Natural killer cell (primary cell): ENCODE results near the gene KAT6B. TPM values are rescaled to one million over a fixed set of nuclear protein-coding genes. Genes with fewer than 3 reads are reported as not detected.

Experiments
- ATAC-seq, 3 donors: fragments of 150-1000 bp in 2 of 3; fragments of 200-7000 bp in 1 of 3; cut with Tn5 transposase; 1 replicate in 1 of 3; 2 replicates in 2 of 3; pipeline ENCODE4 v1.10.0; 2021; ENCODE audit warnings: mild to moderate bottlenecking in 2 of 3, moderate library complexity in 2 of 3
- DNase-seq, 2 donors: peaks; one replicate each; pipeline versions ENCODE4 v3.0.0 to v3.0.0-alpha.2; 2013 to 2021; ENCODE audit warnings: mixed read lengths in 1 of 2
- H3K27ac ChIP-seq: one replicate; pipeline ENCODE4 v1.5.1; 2013; ENCODE audit warnings: mild to moderate bottlenecking, low read length
- H3K27me3 ChIP-seq: one replicate; pipeline ENCODE4 v1.6.1; 2013; ENCODE audit warnings: low read length; ENCODE audit not compliant: control insufficient read depth, insufficient read depth
- H3K36me3 ChIP-seq: one replicate; pipeline ENCODE4 v1.6.1; 2013; ENCODE audit warnings: low read length; ENCODE audit not compliant: control insufficient read depth, insufficient read depth
- H3K4me1 ChIP-seq: one replicate; pipeline ENCODE4 v1.6.1; 2013; ENCODE audit warnings: low read length; ENCODE audit not compliant: control insufficient read depth, insufficient read depth
- H3K4me3 ChIP-seq: one replicate; pipeline ENCODE4 v1.5.1; 2013; ENCODE audit warnings: low read length
- H3K9me3 ChIP-seq: one replicate; pipeline ENCODE4 v1.6.1; 2013; ENCODE audit warnings: low read length; ENCODE audit not compliant: control insufficient read depth, insufficient read depth
- H3K27ac Mint-ChIP-seq, 2 donors: one replicate each; pipeline ENCODE4 v1.8.0; 2022; ENCODE audit warnings: mild to moderate bottlenecking in 2 of 2, mixed read lengths in 2 of 2, moderate library complexity in 1 of 2
- H3K27me3 Mint-ChIP-seq, 2 donors: one replicate each; pipeline ENCODE4 v1.8.0; 2022; ENCODE audit warnings: low read depth in 2 of 2, mixed read lengths in 2 of 2
- H3K36me3 Mint-ChIP-seq: one replicate; pipeline ENCODE4 v1.8.0; 2022; ENCODE audit warnings: mixed read lengths
- H3K4me1 Mint-ChIP-seq, 2 donors: one replicate each; pipeline ENCODE4 v1.8.0; 2022; ENCODE audit warnings: mixed read lengths in 2 of 2
- H3K4me3 Mint-ChIP-seq: one replicate; pipeline ENCODE4 v1.8.0; 2022; ENCODE audit warnings: mild to moderate bottlenecking, moderate library complexity, mixed read lengths
- H3K9me3 Mint-ChIP-seq, 2 donors: one replicate each; pipeline ENCODE4 v1.8.0; 2022; ENCODE audit warnings: mixed read lengths in 2 of 2
- WGBS: methylation state at CpG from one replicate; pipeline ENCODE4 v1.1.7; 2013; ENCODE audit warnings: missing lambda C conversion rate; ENCODE audit not compliant: insufficient coverage; 5-methylcytosine and 5-hydroxymethylcytosine counted together
- intact Hi-C: fragments of 100-400 bp; cut with micrococcal nuclease; formaldehyde crosslinking; loops from one replicate; pipeline ENCODE4 v1.14.2; 2022
- total RNA-seq, 4 donors: library from RNA; stranded (reverse); fragments of 120-200 nt in 1 of 4; gene quantifications; one replicate each; pipeline versions ENCODE4 v1.2.3 to v1.2.4, GENCODE V29; 2013 to 2022
- TF ChIP-seq, protein P1 (sequence below): fragments of 200-600 bp; IDR thresholded peaks from one replicate; pipeline ENCODE4 v1.8.0; 2022; ENCODE audit warnings: antibody characterized with exemption

Gene KAT6B
- total RNA-seq, 3 donors from 2014 or later (not counting 1 experiment from before 2014, with no cell fraction given): 117 to 133 (median 121) TPM

DNA sequence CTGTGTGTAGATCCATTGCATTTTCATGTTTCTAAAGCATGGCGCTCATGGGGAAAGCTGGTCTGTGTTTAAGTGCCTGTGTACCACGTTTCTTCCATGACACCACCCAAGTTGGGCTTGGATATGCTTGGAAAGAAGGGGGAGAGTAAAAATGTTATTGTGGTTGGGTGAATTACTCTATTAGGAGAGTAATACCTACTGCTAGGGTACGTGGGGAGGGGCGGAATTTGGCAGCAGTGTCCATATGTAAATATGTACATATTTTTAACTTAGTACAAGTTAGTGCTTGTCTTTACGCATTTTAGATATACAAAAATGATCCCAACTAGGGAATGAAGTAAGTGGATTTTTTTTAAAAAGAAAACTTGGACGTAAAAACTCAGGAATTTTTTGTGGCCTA lies 242.1 kb downstream of the KAT6B start:
- H3K4me3 Mint-ChIP-seq: no peak overlapping the region
- Histone ChIP-seq H3K27ac (no peak overlapping the region), H3K4me1 (peaks cover 1% of the 10 kb centered on the region), H3K27me3 (no peaks in the 10 kb centered on the region), H3K36me3 (no peaks in the 10 kb centered on the region), H3K9me3 (no peaks in the 10 kb centered on the region), H3K4me3 (no peak overlapping the region)
- ATAC-seq (no peak), DNase-seq (no peak)
- H3K36me3 Mint-ChIP-seq: no peaks in the 10 kb centered on the region
- no peak overlapping the region for H3K27ac Mint-ChIP-seq
- intact Hi-C loops: no loop called here
- WGBS: 75% methylated on average over 2 of the region's 6 CpGs
- H3K27me3 Mint-ChIP-seq: no peaks in the 10 kb centered on the region
- H3K4me1 Mint-ChIP-seq: no peaks in the 10 kb centered on the region
- H3K9me3 Mint-ChIP-seq: no peaks in the 10 kb centered on the region
- TF ChIP-seq, protein P1, sequence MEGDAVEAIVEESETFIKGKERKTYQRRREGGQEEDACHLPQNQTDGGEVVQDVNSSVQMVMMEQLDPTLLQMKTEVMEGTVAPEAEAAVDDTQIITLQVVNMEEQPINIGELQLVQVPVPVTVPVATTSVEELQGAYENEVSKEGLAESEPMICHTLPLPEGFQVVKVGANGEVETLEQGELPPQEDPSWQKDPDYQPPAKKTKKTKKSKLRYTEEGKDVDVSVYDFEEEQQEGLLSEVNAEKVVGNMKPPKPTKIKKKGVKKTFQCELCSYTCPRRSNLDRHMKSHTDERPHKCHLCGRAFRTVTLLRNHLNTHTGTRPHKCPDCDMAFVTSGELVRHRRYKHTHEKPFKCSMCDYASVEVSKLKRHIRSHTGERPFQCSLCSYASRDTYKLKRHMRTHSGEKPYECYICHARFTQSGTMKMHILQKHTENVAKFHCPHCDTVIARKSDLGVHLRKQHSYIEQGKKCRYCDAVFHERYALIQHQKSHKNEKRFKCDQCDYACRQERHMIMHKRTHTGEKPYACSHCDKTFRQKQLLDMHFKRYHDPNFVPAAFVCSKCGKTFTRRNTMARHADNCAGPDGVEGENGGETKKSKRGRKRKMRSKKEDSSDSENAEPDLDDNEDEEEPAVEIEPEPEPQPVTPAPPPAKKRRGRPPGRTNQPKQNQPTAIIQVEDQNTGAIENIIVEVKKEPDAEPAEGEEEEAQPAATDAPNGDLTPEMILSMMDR: no peak

DNA sequence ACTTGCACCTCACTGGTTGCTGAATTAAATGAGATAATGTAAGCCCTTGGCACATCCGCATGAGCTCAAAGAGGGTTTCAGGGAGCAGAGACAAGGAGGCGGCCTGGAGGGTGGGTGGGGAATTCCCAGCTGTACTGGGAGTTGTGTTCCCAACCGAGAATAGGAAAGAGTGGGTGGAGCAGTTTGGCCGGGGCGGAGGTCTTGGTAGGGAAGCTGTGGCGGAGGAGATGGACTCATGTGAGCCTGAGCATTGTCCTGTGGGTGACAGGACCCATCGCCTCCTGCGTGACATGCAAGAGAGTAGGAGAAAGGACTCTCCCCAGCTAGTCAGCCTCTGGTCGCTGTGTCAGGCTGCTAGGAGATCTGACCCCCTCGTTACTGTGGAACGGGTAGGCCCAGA lies 244.1 kb downstream of the KAT6B start:
- Histone ChIP-seq H3K27me3 (no peaks in the 10 kb centered on the region), H3K4me3 (no peak overlapping the region), H3K9me3 (no peaks in the 10 kb centered on the region), H3K36me3 (no peaks in the 10 kb centered on the region), H3K4me1 (peaks cover 14% of the 10 kb centered on the region), H3K27ac (no peak overlapping the region)
- no peak overlapping the region for H3K27ac Mint-ChIP-seq
- H3K27me3 Mint-ChIP-seq: no peaks in the 10 kb centered on the region
- H3K4me1 Mint-ChIP-seq: peaks cover 13 to 19% of the 10 kb centered on the region in 2 donors
- no peaks in the 10 kb centered on the region for H3K36me3 Mint-ChIP-seq
- no peaks in the 10 kb centered on the region for H3K9me3 Mint-ChIP-seq
- H3K4me3 Mint-ChIP-seq: no peak overlapping the region
- intact Hi-C loops: no loop called here
- TF ChIP-seq, protein P1: no peak
- no peak for ATAC-seq
- WGBS: 94% methylated on average over 11 of the region's 11 CpGs
- no peak for DNase-seq

DNA sequence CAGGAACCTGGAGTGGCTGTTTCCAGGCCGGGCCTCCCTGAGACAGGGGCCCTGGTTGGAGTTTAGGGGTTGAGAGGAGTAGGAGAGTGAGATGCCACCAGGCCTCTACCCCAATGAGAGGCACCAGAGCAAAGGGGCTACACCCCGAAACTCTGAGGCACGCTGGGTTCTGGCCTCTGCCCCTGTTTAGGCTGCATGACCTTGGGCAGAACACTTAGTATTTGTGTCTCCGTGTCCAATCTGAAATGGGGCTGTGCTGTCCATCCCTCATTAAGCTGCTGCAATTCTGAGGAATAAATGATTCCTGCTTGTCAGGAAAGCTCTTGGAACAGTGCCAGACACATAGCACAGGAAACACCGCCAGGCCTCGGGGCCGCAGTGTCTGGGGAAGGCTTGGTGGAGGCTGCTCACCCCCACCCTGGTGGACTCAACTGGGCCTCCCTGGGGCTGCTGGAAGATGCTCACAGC lies 244.6 kb downstream of the KAT6B start:
- H3K9me3 Mint-ChIP-seq: no peaks in the 10 kb centered on the region
- H3K27me3 ChIP-seq: no peaks in the 10 kb centered on the region
- intact Hi-C loops: no loop called here
- no peaks in the 10 kb centered on the region for H3K27me3 Mint-ChIP-seq
- no peaks in the 10 kb centered on the region for H3K36me3 ChIP-seq
- peaks cover 13 to 20% of the 10 kb centered on the region in 2 donors for H3K4me1 Mint-ChIP-seq
- DNase-seq (no peak), ATAC-seq (no peak)
- WGBS: 67% methylated on average over 7 of the region's 7 CpGs
- no peaks in the 10 kb centered on the region for H3K9me3 ChIP-seq
- H3K27ac ChIP-seq: no peak overlapping the region
- no peak overlapping the region for H3K4me3 ChIP-seq
- no peaks in the 10 kb centered on the region for H3K36me3 Mint-ChIP-seq
- peaks cover 14% of the 10 kb centered on the region for H3K4me1 ChIP-seq
- no peak overlapping the region for H3K4me3 Mint-ChIP-seq
- no peak overlapping the region for H3K27ac Mint-ChIP-seq
- TF ChIP-seq, protein P1: no peak

DNA sequence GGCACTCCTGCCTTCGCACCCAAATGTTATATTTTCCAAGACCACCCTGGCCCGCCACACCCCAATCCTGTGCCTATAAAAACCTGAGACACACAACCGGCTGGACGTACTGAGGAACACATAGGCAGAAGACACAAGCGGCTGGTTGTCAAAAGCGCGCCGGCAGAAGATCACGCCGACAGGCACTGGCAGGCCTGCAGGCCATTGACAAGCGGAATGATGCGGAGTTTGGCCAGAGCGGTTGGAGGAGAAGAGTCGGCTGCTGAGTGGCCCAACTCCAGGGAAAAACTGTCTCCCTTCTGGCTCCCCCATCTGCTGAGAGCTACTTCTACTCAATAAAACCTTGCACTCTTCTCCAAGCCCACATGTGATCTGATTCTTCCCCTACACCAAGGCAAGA lies 245.4 kb downstream of the KAT6B start:
- intact Hi-C loops: no loop called here
- 95% methylated on average over 14 of the region's 14 CpGs for WGBS
- peaks cover 14% of the 10 kb centered on the region for H3K4me1 ChIP-seq
- H3K27ac ChIP-seq: no peak overlapping the region
- DNase-seq (no peak), ATAC-seq (no peak)
- no peaks in the 10 kb centered on the region for H3K9me3 Mint-ChIP-seq
- H3K27me3 ChIP-seq: no peaks in the 10 kb centered on the region
- no peaks in the 10 kb centered on the region for H3K27me3 Mint-ChIP-seq
- no peaks in the 10 kb centered on the region for H3K9me3 ChIP-seq
- TF ChIP-seq, protein P1: no peak
- H3K27ac Mint-ChIP-seq: no peak overlapping the region
- no peak overlapping the region for H3K4me3 ChIP-seq
- no peak overlapping the region for H3K4me3 Mint-ChIP-seq
- H3K4me1 Mint-ChIP-seq: peaks cover 13 to 20% of the 10 kb centered on the region in 2 donors
- H3K36me3 ChIP-seq: no peaks in the 10 kb centered on the region
- no peaks in the 10 kb centered on the region for H3K36me3 Mint-ChIP-seq
